Subcutaneous adipose tissue (tissue), 4 donors: ENCODE data around the gene ACO1. TPM values are rescaled to one million over a fixed set of nuclear protein-coding genes. Genes with fewer than 3 reads are reported as not detected.

Experiments
- CTCF ChIP-seq: fragments of 450-650 bp; IDR thresholded peaks from one replicate; pipeline ENCODE4 v1.5.1; 2016; ENCODE audit warnings: low read depth, mild to moderate bottlenecking, control low read depth, antibody characterized with exemption, moderate library complexity
- total RNA-seq, 4 donors: library from RNA; depleted of rRNA; stranded (reverse); fragments of >200 nt; gene quantifications; one replicate each; pipeline ENCODE4 v1.1.0, GENCODE V29; 2016

Gene ACO1
- total RNA-seq, 4 donors from 2014 or later, result 108 to 271 (median 183) TPM

DNA sequence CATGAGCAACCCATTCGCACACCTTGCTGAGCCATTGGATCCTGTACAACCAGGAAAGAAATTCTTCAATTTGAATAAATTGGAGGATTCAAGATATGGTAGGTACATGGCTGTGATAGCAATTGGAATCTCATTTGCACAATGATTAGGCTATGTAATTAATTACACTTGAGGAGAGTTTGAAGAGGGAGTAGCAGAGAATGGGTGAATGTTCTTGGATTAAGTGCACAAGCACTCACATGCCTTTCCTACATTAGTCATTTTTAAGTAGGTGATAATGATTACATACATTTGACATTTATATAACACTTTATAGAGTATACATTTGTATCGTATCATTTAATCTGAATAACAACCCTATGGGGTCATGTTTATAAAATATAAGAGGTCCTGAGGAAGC, 21.1 kb downstream of the ACO1 start:
- TF ChIP-seq CTCF, result no peak

DNA sequence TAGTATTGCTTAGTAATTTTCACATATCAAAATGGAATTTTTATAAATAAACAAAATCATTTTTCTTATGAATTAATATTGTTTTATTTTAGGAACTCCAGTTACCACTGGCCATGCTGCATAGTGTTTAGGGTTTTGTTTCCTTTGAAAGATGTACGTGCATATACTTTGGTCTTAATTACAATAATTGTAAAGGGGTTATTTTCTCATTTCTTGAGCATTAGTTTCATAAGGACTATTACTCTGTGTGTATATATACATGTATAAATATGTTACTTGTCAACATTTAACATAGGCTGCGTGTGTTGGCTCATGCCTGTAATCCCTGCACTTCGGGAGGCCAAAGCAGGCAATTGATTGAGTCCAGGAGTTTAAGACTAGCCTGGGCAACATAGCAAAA, 21.6 kb downstream of the ACO1 start:
- no peak for TF ChIP-seq CTCF

DNA sequence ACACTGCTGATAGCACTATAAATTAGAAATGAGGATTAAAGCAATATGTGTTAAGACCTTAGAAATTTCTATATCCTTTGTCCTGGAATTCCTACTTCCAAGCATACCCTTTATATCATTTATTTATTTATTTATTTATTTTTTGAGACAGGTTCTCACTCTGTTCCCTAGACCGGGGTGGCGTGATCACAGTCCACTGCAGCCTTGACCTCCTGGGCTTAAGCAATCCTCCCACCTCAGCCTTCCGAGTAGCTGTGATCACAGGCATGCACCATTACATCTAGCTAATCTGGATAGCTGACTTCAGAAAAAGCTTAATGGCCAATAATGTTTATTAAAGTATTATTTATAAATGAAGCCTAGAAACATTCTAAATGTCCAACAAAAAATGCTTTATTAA, 27.3 kb downstream of the ACO1 start:
- no peak for TF ChIP-seq CTCF

DNA sequence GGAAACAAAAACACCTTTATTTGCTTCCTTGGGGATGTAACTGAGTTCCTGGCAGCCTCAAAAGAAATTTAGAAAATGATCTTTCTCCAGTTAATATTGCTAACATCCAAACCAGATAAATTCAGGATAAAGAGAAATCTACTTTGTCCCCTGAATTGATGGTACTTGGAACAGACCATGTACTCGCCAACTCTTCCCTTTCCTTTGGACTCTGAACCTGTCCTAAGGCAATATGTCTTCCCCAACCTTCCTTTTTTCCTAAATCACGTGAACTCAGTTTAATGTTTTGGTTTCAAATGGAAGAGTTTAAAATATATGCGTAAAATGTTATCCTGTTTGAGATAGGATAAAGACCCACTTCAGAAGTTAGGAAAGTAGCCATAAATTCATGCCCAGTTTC, 28.0 kb downstream of the ACO1 start:
- no peak for TF ChIP-seq CTCF

DNA sequence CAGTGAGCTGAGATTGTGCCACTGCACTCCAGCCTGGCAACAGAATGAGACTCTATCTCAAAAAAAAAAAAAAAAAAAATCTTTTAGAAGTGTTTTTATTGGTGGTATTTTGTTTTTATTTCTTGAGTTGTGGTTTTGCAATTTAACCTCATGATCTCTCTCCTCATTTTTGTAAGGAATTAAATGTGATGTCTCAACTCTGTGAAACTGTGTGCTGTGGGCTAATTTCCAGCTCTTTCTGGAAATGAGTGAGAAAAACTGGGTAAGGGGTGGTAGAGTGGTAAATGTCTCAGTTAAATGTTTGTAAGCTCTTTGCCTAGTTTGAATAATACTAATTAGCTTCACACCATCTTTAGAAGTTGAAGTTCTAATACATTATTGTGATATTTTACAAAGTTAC, 29.0 kb downstream of the ACO1 start:
- TF ChIP-seq CTCF, result no peak

DNA sequence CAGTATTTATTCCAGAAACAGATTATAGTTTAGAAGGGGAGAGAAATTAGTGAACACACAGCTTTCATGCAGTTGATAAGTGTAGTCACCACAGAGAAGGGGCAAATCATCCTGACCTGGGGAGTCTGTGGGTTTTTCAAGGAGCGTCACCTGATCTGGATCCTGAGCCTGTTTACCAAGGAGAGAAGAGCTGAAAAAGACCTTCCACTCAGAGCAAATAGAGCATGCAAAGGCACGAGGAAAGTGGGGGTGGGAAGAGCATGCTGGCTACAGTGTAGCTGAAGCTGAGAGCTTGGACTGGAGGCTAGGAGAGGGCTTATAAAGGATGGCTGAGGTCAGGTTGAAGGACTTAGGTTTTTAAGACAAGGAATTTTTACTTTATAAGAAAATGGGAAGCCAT, 30.4 kb downstream of the ACO1 start:
- TF ChIP-seq CTCF, result no peak

GRCh38 chr9:32419921-32420320, 35.5 kb downstream of the ACO1 start:
- TF ChIP-seq CTCF, result no peak

DNA sequence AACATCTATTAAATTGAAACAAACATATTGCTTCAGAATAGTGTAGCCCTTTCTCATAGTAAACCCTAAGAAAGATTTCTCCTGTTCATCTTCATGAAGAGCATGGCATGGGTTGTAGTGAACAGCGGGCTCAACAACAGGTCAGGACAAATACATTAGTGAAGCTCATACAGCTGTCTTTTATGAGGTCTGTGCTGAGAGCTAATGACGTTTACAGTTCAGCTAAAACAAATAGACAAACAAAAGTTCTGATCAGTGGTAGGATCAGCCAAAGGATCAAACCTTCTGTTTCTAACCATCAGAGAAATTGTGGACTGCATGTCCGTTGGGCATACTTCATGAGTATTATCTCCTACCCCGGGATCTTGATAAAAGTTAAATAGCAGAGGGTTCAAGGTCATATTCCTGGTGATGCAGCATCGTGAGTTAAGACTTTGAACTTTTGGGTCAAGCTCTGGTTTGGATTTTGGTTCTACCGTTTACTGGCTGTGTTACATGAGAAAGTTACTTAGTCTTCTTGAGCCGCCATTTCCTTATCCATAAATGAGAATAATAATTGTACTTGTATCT, 37.9 kb downstream of the ACO1 start:
- no peak for TF ChIP-seq CTCF
